ENCODE measurements around the gene TMEM259. TPM values are rescaled to one million over a fixed set of nuclear protein-coding genes. Genes with fewer than 3 reads are reported as not detected.

Gene TMEM259
- total and polyA plus RNA-seq, 9 of the 15 experiments (the other 6 are each of a cell fraction or from before 2014, with no cell fraction given), result 0.52 to 231 (median 63.6) TPM

DNA sequence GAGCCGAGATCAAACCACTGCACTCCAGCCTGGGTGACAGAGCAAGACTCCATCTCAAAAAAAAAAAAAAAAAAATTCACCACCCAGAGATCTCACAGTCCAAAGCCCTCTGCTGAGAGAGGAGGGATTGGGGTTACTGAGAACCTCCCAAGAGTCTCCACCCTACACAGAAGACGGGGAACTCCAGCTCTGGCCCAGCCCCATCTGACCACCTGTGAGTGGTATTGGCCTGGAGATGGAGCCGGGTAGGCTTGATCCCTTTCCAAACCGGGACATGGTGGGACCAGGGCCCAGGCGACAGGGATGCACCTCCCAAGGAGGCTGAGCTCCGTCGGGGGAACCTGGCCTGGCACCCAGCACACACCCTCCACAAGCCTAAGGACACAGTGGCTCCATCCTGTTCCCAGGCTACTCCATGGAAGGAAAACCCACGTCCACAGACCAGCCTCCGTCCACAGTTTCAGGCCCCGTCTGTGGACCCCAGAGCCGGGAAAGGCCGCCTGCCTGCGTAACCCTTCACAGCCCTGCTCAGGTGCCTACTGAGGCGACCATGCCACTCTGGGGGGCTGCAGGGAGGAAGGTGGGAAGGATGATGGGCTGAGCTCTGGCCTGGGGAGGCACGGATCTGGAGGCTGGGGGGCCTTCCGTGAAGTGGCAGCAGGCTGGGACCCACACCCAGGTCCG lies 1.8 kb downstream of the TMEM259 start (continued):
- TF ChIP-seq ZNF253 (CRISPR knock-in tag; conservative IDR thresholded peaks at IDR 0.05) (no peak), HEY1 (CRISPR knock-in tag; IDR thresholded peaks at IDR 0.05; ENCODE audit: borderline replicate concordance) (no peak), MYNN (IDR thresholded peaks at IDR 0.05) (no peak), MYNN (CRISPR knock-in tag; IDR thresholded peaks at IDR 0.05) (no peak), ZNF274 (IDR thresholded peaks at IDR 0.05; ENCODE audit: borderline replicate concordance, low read depth, low read length) (no peak), JUN (IDR thresholded peaks at IDR 0.05; ENCODE audit: borderline replicate concordance, low read depth, low read length) (no peak), JUN (CRISPR knock-in tag; IDR thresholded peaks at IDR 0.05; ENCODE audit: borderline replicate concordance) (0 out of 2 replicates have a peak, but pooled peaks have one; percentile 25), CHD1 (IDR thresholded peaks at IDR 0.05; ENCODE audit: low read length) (peak; percentile 40), EZH2 (IDR thresholded peaks at IDR 0.05; ENCODE audit: borderline replicate concordance, low read depth, low read length) (no peak), PHF20 (IDR thresholded peaks at IDR 0.05; ENCODE audit: partially characterized antibody) (no peak), PURB (CRISPR knock-in tag; IDR thresholded peaks at IDR 0.05; ENCODE audit: low read depth) (no peak), ZNF384 (IDR thresholded peaks at IDR 0.05; ENCODE audit: low read depth, low read length) (0 out of 2 replicates have a peak, but pooled peaks have one; percentile 17), RBFOX2 (IDR thresholded peaks at IDR 0.05; ENCODE audit: low read depth, low read length) (peak; percentile 3; the same call in 1 of the 2 replicates)
